Ishikawa (cell line): Measurements from ENCODE around the gene ATP2B2.
A peak's percentile ranks its signal among the peaks of the same experiment; 100 is the strongest.

Experiments
- CEBPB ChIP-seq: IDR thresholded peaks from 2 replicates; pipeline ENCODE4 v1.6.1; 2012
- CREB1 ChIP-seq: IDR thresholded peaks from 2 replicates; pipeline ENCODE4 v1.6.1; 2012; ENCODE audit warnings: low read depth
- EGR1 ChIP-seq: IDR thresholded peaks from 2 replicates; pipeline ENCODE4 v1.6.1; 2012
- EP300 ChIP-seq: IDR thresholded peaks from 2 replicates; pipeline ENCODE4 v1.6.1; 2012; ENCODE audit warnings: borderline replicate concordance
- FOXM1 ChIP-seq: IDR thresholded peaks from 2 replicates; pipeline ENCODE4 v1.6.1; 2012; ENCODE audit warnings: low read depth, borderline replicate concordance
- MAX ChIP-seq: IDR thresholded peaks from 2 replicates; pipeline ENCODE4 v1.6.1; 2012
- NFIC ChIP-seq: IDR thresholded peaks from 2 replicates; pipeline ENCODE4 v1.6.1; 2012
- RAD21 ChIP-seq: IDR thresholded peaks from 2 replicates; pipeline ENCODE4 v1.6.1; 2012; ENCODE audit warnings: low read depth
- REST ChIP-seq: IDR thresholded peaks from 2 replicates; pipeline ENCODE4 v1.6.1; 2012; ENCODE audit warnings: low read depth, mild to moderate bottlenecking
- TAF1 ChIP-seq: IDR thresholded peaks from 2 replicates; pipeline ENCODE4 v1.6.1; 2012; ENCODE audit warnings: low read depth, mild to moderate bottlenecking
- TCF12 ChIP-seq: IDR thresholded peaks from 2 replicates; pipeline ENCODE4 v1.6.1; 2012; ENCODE audit warnings: low read depth
- TEAD4 ChIP-seq: IDR thresholded peaks from 2 replicates; pipeline ENCODE4 v1.6.1; 2012
- USF1 ChIP-seq: IDR thresholded peaks from 2 replicates; pipeline ENCODE4 v1.6.1; 2012
- YY1 ChIP-seq: IDR thresholded peaks from 2 replicates; pipeline ENCODE4 v1.6.1; 2012; ENCODE audit warnings: low read depth
- ZBTB7A ChIP-seq: IDR thresholded peaks from 2 replicates; pipeline ENCODE4 v1.6.1; 2012; ENCODE audit warnings: low read depth

Gene ATP2B2

GRCh38 chr3:10462641-10463532 is 42.5 kb downstream of the ATP2B2 start:
- TF ChIP-seq CEBPB (no peak), ZBTB7A (no peak), TEAD4 (no peak), MAX (no peak), RAD21 (no peak), USF1 (no peak), TCF12 (no peak), FOXM1 (no peak), TAF1 (no peak), EGR1 (no peak), YY1 (no peak), NFIC (no peak), REST (no peak), CREB1 (no peak), EP300 (no peak)

GRCh38 chr3:10460951-10461545 is 44.3 kb downstream of the ATP2B2 start:
- no peak for TF ChIP-seq YY1
- no peak for TF ChIP-seq TCF12

GRCh38 chr3:10459954-10460754 is 45.2 kb downstream of the ATP2B2 start:
- TF ChIP-seq REST: peak; percentile 99
- TF ChIP-seq YY1: peak; percentile 73
- 0 out of 2 replicates have a peak, but pooled peaks have one; percentile 6 for TF ChIP-seq CEBPB
- TF ChIP-seq NFIC: peak; percentile 41; the same call in 1 of the 2 replicates
- peak; percentile 99 for TF ChIP-seq MAX
- TF ChIP-seq CREB1: no peak
- TF ChIP-seq EP300: no peak
- no peak for TF ChIP-seq FOXM1
- TF ChIP-seq TEAD4: peak; percentile 45; the same call in 1 of the 2 replicates
- TF ChIP-seq RAD21: peak; percentile 30
- no peak for TF ChIP-seq ZBTB7A
- TF ChIP-seq EGR1: 0 out of 2 replicates have a peak, but pooled peaks have one; percentile 49
- peak; percentile 92 for TF ChIP-seq USF1
- no peak for TF ChIP-seq TAF1

- TF ChIP-seq CEBPB (no peak), EGR1 (no peak), FOXM1 (no peak), USF1 (no peak), REST (no peak), TAF1 (no peak), TEAD4 (no peak), RAD21 (no peak), TCF12 (no peak), EP300 (no peak)
Measured at GRCh38 chr3:10457560-10457959, 47.8 kb downstream of the ATP2B2 start.
